Skin epidermis (tissue), 12 donors: ENCODE data around the gene CXCL16.
A peak's percentile ranks its signal among the peaks of the same experiment; 100 is the strongest.

Source experiments
- H3K27ac ChIP-seq, 21 experiments: fragments of 200-600 bp; sonication (generic) in 11 of 21; one replicate each; pipeline ENCODE4 v1.5.0; 2020; ENCODE audit warnings: mild to moderate bottlenecking in 3 of 21, inconsistent platforms in 2 of 21, moderate library complexity in 2 of 21
- H3K4me3 ChIP-seq, 7 experiments: fragments of 200-600 bp; sonication (generic) in 2 of 7; one replicate each; pipeline ENCODE4 v1.5.0; 2020; ENCODE audit warnings: inconsistent platforms in 2 of 7, mild to moderate bottlenecking in 2 of 7, moderate library complexity in 1 of 7

CXCL16 gene, protein sequence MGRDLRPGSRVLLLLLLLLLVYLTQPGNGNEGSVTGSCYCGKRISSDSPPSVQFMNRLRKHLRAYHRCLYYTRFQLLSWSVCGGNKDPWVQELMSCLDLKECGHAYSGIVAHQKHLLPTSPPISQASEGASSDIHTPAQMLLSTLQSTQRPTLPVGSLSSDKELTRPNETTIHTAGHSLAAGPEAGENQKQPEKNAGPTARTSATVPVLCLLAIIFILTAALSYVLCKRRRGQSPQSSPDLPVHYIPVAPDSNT

GRCh38 chr17:4739122-4740024 lies at the start of gene CXCL16, which contains the start of gene ZMYND15:
Gene CXCL16 (minus strand): TSS chr17:4739928. CDS start chr17:4739339, 589 bp downstream.
Gene ZMYND15 (plus strand): TSS chr17:4739833. CDS start chr17:4740549, 716 bp downstream.
- H3K27ac ChIP-seq = peak within 1 kb of the TSS; percentile 20 to 89 (median 80)
- peak within 1 kb of the TSS; percentile 51 to 93 (median 73) for H3K4me3 ChIP-seq

DNA sequence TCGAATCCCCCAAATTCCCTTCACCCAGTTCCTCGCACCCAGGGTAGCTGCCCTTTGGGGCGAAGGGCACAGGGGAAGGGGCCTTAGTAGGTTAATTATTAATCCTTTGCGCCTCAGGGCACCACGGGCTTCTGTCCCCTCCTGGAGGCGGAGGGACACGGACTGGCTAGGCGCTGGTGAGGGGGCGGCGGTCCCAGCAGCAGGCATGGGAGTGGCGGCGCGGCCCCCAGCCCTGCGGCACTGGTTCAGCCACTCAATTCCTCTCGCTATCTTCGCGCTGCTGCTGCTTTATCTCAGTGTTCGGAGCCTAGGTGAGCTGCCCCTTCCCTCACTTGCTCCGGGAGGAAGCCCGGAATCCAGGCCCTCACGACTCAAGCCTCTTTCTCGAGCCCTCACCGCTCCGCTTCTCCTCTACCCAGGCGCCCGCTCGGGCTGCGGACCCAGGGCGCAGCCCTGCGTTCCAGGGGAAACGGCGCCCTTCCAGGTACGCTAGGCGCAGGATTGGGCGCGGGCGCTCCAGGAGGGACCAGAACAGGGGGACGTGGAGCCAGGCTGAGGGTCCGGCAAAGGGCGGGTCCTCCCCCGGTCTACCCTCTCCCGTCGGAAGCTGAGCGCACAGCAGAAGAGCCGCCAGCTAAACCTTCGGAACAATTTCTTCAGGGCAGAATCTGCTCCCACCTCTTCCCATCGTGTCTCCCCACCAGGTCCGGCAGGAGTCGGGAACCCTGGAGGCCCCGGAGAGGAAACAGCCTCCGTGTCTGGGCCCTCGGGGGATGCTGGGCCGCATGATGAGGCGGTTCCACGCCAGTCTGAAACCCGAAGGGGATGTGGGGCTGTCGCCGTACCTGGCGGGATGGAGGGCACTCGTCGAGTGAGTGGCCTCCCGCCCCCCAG lies 49.3 kb upstream of the CXCL16 start, which contains the start of gene GLTPD2:
Gene GLTPD2, plus strand, starts transcription at position 158 of the 894 bp plus-strand sequence. Its CDS starts 48 bp downstream, at position 206.
- Histone ChIP-seq H3K27ac (peak within 1 kb of the TSS; percentile 49 to 98 (median 95)), H3K4me3 (peak within 1 kb of the TSS; percentile 46 to 79 (median 58))

GRCh38 chr17:4788159-4788806 lies 48.6 kb upstream of the CXCL16 start:
- H3K4me3 ChIP-seq = peak overlapping the region in 6 of 7 experiments; percentile 46 to 79 (median 64)
- peak overlapping the region in 12 of 21 experiments; percentile 89 to 98 (median 96) for H3K27ac ChIP-seq

GRCh38 chr17:4786516-4786915 lies 46.8 kb upstream of the CXCL16 start:
- H3K4me3 ChIP-seq = peak overlapping the region in 1 of 7 experiments; percentile 8

DNA sequence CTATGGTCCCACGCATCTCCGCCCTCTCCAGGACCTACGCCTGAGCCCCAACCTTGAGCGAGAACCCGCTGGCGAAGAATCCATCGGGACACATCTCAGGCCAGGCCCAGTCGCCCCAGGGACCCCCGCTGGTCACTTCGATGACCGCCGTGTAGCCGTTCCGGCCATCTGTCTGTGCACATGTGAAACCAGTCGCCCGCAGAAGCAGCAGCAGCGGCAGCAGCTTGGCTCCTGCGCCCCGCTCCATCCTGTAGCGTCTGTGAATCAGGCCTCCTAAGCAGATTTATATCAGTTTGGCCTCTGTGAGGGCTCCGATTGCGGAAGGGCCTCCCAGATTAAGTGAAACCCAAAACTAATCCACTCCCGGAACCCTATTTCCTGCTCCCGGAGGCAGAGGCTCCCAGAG lies 46.4 kb upstream of the CXCL16 start, which contains the start of gene VMO1:
Gene VMO1, minus strand, starts transcription at position 259 of the 406 bp plus-strand sequence. Its CDS starts 12 bp downstream, at position 247.
- peak within 1 kb of the TSS in 2 of 21 experiments; percentile 25 to 26 for H3K27ac ChIP-seq
- H3K4me3 ChIP-seq = peak within 1 kb of the TSS in 1 of 7 experiments; percentile 15

More at GRCh38 chr17:4786516-4786915, 46.8 kb upstream of the CXCL16 start:
- no peak overlapping the region for H3K27ac ChIP-seq

- Histone ChIP-seq H3K27ac (peak overlapping the region in 1 of 21 experiments; percentile 26), H3K4me3 (peak overlapping the region in 1 of 7 experiments; percentile 8)
Measured at GRCh38 chr17:4785311-4786105, 45.8 kb upstream of the CXCL16 start.

- Histone ChIP-seq H3K27ac (no peak overlapping the region), H3K4me3 (no peak overlapping the region)
Measured at GRCh38 chr17:4782652-4783051, 42.9 kb upstream of the CXCL16 start.

DNA sequence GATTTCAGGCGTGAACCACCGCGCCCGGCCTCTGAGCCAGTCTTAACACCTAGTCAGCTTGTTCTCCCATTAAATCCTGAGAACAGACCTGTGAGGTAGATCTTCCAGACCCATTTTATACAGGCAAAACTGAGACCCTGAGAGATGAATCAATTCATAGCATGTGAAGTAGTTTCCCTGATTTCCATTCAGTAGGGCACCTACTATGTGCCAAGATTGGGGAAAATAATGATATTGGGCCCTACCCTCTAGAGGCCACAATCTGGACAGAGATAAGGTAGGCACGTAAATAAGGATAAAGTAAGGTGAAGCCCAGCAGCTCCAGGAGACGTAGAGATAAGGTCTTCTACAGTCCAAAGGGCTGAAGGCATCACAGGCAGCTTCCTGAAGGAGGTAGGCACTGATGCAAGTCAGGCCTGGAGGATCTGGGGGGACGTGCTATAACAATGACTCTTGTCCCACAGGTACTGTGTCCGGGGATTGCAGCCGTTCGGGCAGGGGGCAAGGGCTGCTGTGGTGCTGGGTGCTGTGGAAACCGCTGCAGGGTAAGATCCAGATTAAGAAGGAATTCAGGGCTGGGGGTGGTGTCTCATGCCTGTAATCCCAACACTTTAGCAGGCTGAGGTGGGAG lies 40.7 kb upstream of the CXCL16 start:
- H3K27ac ChIP-seq = no peak overlapping the region
- no peak overlapping the region for H3K4me3 ChIP-seq

- Histone ChIP-seq H3K4me3 (no peak overlapping the region), H3K27ac (no peak overlapping the region)
Measured at GRCh38 chr17:4777969-4778760, 38.4 kb upstream of the CXCL16 start.

- Histone ChIP-seq H3K4me3 (no peak overlapping the region), H3K27ac (no peak overlapping the region)
Measured at GRCh38 chr17:4772235-4772613, 32.5 kb upstream of the CXCL16 start.

- Histone ChIP-seq H3K4me3 (no peak within 1 kb of the TSS), H3K27ac (no peak within 1 kb of the TSS)
Measured at GRCh38 chr17:4771519-4772234, 31.9 kb upstream of the CXCL16 start, which contains the start of gene TM4SF5. Gene TM4SF5 (plus strand): TSS chr17:4771886. CDS start chr17:4771923, 37 bp downstream.

GRCh38 chr17:4769628-4770027 lies 29.9 kb upstream of the CXCL16 start:
- H3K4me3 ChIP-seq = no peak overlapping the region
- H3K27ac ChIP-seq = peak overlapping the region in 2 of 21 experiments; percentile 22 to 26

DNA sequence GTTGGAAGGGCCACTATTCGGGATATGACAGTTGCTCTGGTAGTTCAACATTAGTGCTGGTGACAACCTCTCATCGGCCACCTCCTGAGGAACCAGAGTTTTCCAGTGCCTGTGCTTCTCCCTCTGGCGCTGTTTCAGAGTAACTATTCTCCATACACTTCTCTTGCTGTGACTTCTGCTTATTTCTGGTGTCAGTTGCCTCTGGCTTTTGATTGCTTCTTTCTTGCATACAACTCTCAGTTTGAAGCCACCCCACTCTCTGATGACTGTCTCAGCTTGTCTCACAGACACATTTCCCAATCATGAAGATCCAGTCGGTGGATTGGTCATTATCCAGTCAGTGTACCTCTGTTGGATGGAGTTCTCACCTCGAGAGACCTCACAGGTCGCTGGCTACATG lies 28.6 kb upstream of the CXCL16 start:
- no peak overlapping the region for H3K4me3 ChIP-seq
- H3K27ac ChIP-seq = peak overlapping the region in 1 of 21 experiments; percentile 15

- H3K4me3 ChIP-seq = no peak overlapping the region
- peak overlapping the region in 5 of 21 experiments; percentile 10 to 72 (median 26) for H3K27ac ChIP-seq
Measured at GRCh38 chr17:4766723-4767122, 27.0 kb upstream of the CXCL16 start.

- Histone ChIP-seq H3K4me3 (no peak overlapping the region), H3K27ac (peak overlapping the region in 10 of 21 experiments; percentile 8 to 72 (median 50))
Measured at GRCh38 chr17:4766201-4766600, 26.5 kb upstream of the CXCL16 start.

DNA sequence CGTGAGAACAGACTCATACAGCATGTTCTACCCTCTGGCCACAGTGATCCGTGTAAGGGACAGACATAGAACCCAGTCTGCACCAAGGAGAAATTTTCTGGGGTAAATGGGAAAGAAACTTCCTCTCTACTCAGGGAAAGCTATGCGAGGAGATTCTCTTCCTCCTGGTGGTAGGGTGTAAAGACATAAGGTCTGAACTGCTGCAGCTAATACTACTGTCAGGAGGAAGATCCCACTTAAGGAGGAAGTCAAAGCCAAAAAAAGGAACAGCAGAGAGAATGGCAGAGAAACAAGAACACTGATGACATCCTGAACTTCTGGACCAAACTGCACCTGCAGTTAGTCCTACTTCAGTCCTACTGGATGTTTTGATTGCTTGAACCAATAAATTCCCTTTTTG lies 24.9 kb upstream of the CXCL16 start:
- H3K27ac ChIP-seq = peak overlapping the region in 4 of 21 experiments; percentile 14 to 58 (median 49)
- no peak overlapping the region for H3K4me3 ChIP-seq
